ENCODE data around the gene MB. TPM values are rescaled to one million over a fixed set of nuclear protein-coding genes. Genes with fewer than 3 reads are reported as not detected.

Gene MB
- total and polyA plus RNA-seq, 9 of the 15 experiments (the other 6 are each of a cell fraction or from before 2014, with no cell fraction given), result not detected

- no peaks in the 10 kb centered on the region for H4K20me1 ChIP-seq (replicated peaks; ENCODE audit: control insufficient read depth, insufficient read depth, low read length)
- intact Hi-C loops (cut with micrococcal nuclease), result loop anchor here (5.0 to 10.0 kb wide), 2 partner anchors 201 to 288 kb away; no protein-coding TSS in a partner anchor
- whole genome bisulfite sequencing (ENCODE audit: insufficient coverage, low coverage, missing lambda C conversion rate), result 0% methylated on average over 5 of the region's 5 CpGs
- BruUV-seq (replicated peaks), result no TSS peak
- H3K4me2 ChIP-seq (ENCODE audit: insufficient read depth, low read length), result 0 out of 2 replicates have a peak overlapping the region, but pooled peaks have one; percentile 11
- H3K9ac ChIP-seq (ENCODE audit: insufficient read depth in 1 of 2, low read depth in 2 of 2, low read length in 2 of 2), result no peak overlapping the region
- peaks cover 0 to 5% of the 10 kb centered on the region in 2 experiments; a peak in 3 of 5 replicates for H3K4me1 ChIP-seq (replicated peaks in 1 of 2; ENCODE audit: control insufficient read depth in 2 of 2, insufficient read depth in 2 of 2, low read length in 2 of 2)
- ATAC-seq, result peak; percentile 32; the same call in 2 of the 3 replicates
- in situ Hi-C loops (cut with MboI), result no loop called here
- peaks cover 0 to 13% of the 10 kb centered on the region in 2 experiments; a peak in 2 of 5 replicates for H3K27me3 ChIP-seq (ENCODE audit: control insufficient read depth in 2 of 2, insufficient read depth in 2 of 2, low read length in 2 of 2)
- 0 out of 2 replicates have a peak overlapping the region, but pooled peaks have one; percentile 1 for H2AFZ ChIP-seq (ENCODE audit: low read depth, low read length)
- H3K79me2 ChIP-seq (ENCODE audit: control insufficient read depth, insufficient read depth, low read length), result no peaks in the 10 kb centered on the region
- no peaks in the 10 kb centered on the region for H3K9me3 ChIP-seq (replicated peaks; ENCODE audit: control insufficient read depth, insufficient read depth, low read depth, low read length)
- no peak for FAIRE-seq
- POLR2A ChIA-PET, result no interaction called here
- H3K9me1 ChIP-seq (ENCODE audit: control insufficient read depth, insufficient read depth, low read length), result no peaks in the 10 kb centered on the region
- H3K36me3 ChIP-seq (ENCODE audit: control insufficient read depth, insufficient read depth, low read length), result no peaks in the 10 kb centered on the region
- DNase-seq (ENCODE audit: extremely low read depth in 1 of 4, low spot score in 3 of 4), result peak in 1 of 4 experiments; percentile 18
- H3K4me3 ChIP-seq, result no peak overlapping the region
- no peak overlapping the region for H3K27ac ChIP-seq (ENCODE audit: extremely low read depth, low read depth, low read length)
- CTCF ChIA-PET (ENCODE audit: low intra/inter-chr PET ratio), result no interaction called here
- TF ChIP-seq STAT5B (CRISPR knock-in tag; IDR thresholded peaks at IDR 0.05) (no peak), NRF1 (conservative IDR thresholded peaks at IDR 0.05 in 1 of 2, IDR thresholded peaks at IDR 0.05 in 1 of 2) (no peak), NEUROD1 (IDR thresholded peaks at IDR 0.05; ENCODE audit: borderline replicate concordance, low read depth, low read length, partially characterized antibody) (no peak), CBFA2T3 (IDR thresholded peaks at IDR 0.05) (peak; percentile 22; the same call in 1 of the 2 replicates), MAFG (tag; conservative IDR thresholded peaks at IDR 0.05) (no peak), ZNF444 (CRISPR knock-in tag; IDR thresholded peaks at IDR 0.05) (no peak), SMAD4 (CRISPR knock-in tag; conservative IDR thresholded peaks at IDR 0.05) (0 out of 2 replicates have a peak, but pooled peaks have one; percentile 25), KLF13 (tag; IDR thresholded peaks at IDR 0.05; ENCODE audit: borderline replicate concordance, low read depth) (no peak), KDM4B (IDR thresholded peaks at IDR 0.05; ENCODE audit: borderline replicate concordance in 2 of 2, low read depth in 1 of 2) (no peak), ZNF449 (CRISPR knock-in tag; IDR thresholded peaks at IDR 0.05) (no peak), NCOA6 (IDR thresholded peaks at IDR 0.05) (no peak), TCF3 (CRISPR knock-in tag; IDR thresholded peaks at IDR 0.05) (peak; percentile 64), FOS (IDR thresholded peaks at IDR 0.05; ENCODE audit: extremely low read depth, insufficient read length) (no peak), HDAC3 (IDR thresholded peaks at IDR 0.05; ENCODE audit: borderline replicate concordance, partially characterized antibody) (no peak), CREB3L1 (IDR thresholded peaks at IDR 0.05; ENCODE audit: borderline replicate concordance, low read depth) (no peak), SMAD2 (IDR thresholded peaks at IDR 0.05; ENCODE audit: low read depth, low read length) (no peak), TFAM (CRISPR knock-in tag; conservative IDR thresholded peaks at IDR 0.05) (no peak), ZZZ3 (IDR thresholded peaks at IDR 0.05) (no peak), ZBTB17 (CRISPR knock-in tag; IDR thresholded peaks at IDR 0.05) (no peak)
Observed at GRCh38 chr22:35634015-35634414, 16.9 kb upstream of the MB start.
